ENCODE results near the gene WDFY4.

The WDFY4 gene

GRCh38 chr10:48932831-48933664, 248.4 kb downstream of the WDFY4 start:
- H3K36me3 ChIP-seq (ENCODE audit: control insufficient read depth, insufficient read depth, low read length) = no peaks in the 10 kb centered on the region
- no peak overlapping the region for H3K4me3 ChIP-seq (ENCODE audit: low read depth, low read length)
- H3K9me3 ChIP-seq (ENCODE audit: control insufficient read depth, insufficient read depth, low read length) = no peaks in the 10 kb centered on the region
- H3K9ac ChIP-seq (ENCODE audit: low read depth, low read length) = no peak overlapping the region
- H3K27me3 ChIP-seq (ENCODE audit: control insufficient read depth, insufficient read depth, low read length) = no peaks in the 10 kb centered on the region
- peaks cover 2% of the 10 kb centered on the region for H3K4me1 ChIP-seq (ENCODE audit: control insufficient read depth, insufficient read depth, low read length)

- no peaks in the 10 kb centered on the region for H3K36me3 ChIP-seq (ENCODE audit: control insufficient read depth, insufficient read depth, low read length)
- no peaks in the 10 kb centered on the region for H3K27me3 ChIP-seq (ENCODE audit: control insufficient read depth, insufficient read depth, low read length)
- H3K4me1 ChIP-seq (ENCODE audit: control insufficient read depth, insufficient read depth, low read length) = peaks cover 2% of the 10 kb centered on the region
- no peak overlapping the region for H3K9ac ChIP-seq (ENCODE audit: low read depth, low read length)
- no peak overlapping the region for H3K4me3 ChIP-seq (ENCODE audit: low read depth, low read length)
- no peaks in the 10 kb centered on the region for H3K9me3 ChIP-seq (ENCODE audit: control insufficient read depth, insufficient read depth, low read length)
Observed at GRCh38 chr10:48934672-48935501, 250.2 kb downstream of the WDFY4 start.

DNA sequence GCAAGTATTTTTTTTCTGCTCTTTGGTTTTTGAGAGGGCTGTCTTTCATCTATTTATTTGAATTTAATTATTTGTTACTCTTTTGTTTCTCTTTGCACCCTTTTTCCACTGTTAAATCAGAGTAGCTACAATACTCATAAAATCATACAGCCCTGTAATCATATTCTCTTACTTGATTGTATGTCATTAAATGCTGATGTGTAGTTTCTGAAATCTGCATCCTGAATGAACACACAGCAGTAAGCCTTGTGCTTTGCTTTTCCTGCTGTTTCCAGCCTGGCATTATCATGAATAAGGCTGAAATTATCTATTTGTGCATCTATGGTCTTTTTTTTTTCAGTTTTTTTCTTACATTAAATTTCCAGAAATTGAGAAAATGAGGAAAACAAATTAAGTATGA, 250.9 kb downstream of the WDFY4 start:
- no peaks in the 10 kb centered on the region for H3K27me3 ChIP-seq (ENCODE audit: control insufficient read depth, insufficient read depth, low read length)
- peaks cover 2% of the 10 kb centered on the region for H3K4me1 ChIP-seq (ENCODE audit: control insufficient read depth, insufficient read depth, low read length)
- no peaks in the 10 kb centered on the region for H3K36me3 ChIP-seq (ENCODE audit: control insufficient read depth, insufficient read depth, low read length)
- no peaks in the 10 kb centered on the region for H3K9me3 ChIP-seq (ENCODE audit: control insufficient read depth, insufficient read depth, low read length)
- H3K4me3 ChIP-seq (ENCODE audit: low read depth, low read length) = no peak overlapping the region
- H3K9ac ChIP-seq (ENCODE audit: low read depth, low read length) = no peak overlapping the region

GRCh38 chr10:48937796-48938195, 253.1 kb downstream of the WDFY4 start:
- Histone ChIP-seq H3K9ac (ENCODE audit: low read depth, low read length) (no peak overlapping the region), H3K4me3 (ENCODE audit: low read depth, low read length) (no peak overlapping the region), H3K4me1 (ENCODE audit: control insufficient read depth, insufficient read depth, low read length) (no peaks in the 10 kb centered on the region), H3K36me3 (ENCODE audit: control insufficient read depth, insufficient read depth, low read length) (no peaks in the 10 kb centered on the region), H3K27me3 (ENCODE audit: control insufficient read depth, insufficient read depth, low read length) (no peaks in the 10 kb centered on the region), H3K9me3 (ENCODE audit: control insufficient read depth, insufficient read depth, low read length) (no peaks in the 10 kb centered on the region)

- no peaks in the 10 kb centered on the region for H3K9me3 ChIP-seq (ENCODE audit: control insufficient read depth, insufficient read depth, low read length)
- no peaks in the 10 kb centered on the region for H3K4me1 ChIP-seq (ENCODE audit: control insufficient read depth, insufficient read depth, low read length)
- no peaks in the 10 kb centered on the region for H3K36me3 ChIP-seq (ENCODE audit: control insufficient read depth, insufficient read depth, low read length)
- H3K9ac ChIP-seq (ENCODE audit: low read depth, low read length) = no peak overlapping the region
- H3K4me3 ChIP-seq (ENCODE audit: low read depth, low read length) = no peak overlapping the region
- H3K27me3 ChIP-seq (ENCODE audit: control insufficient read depth, insufficient read depth, low read length) = no peaks in the 10 kb centered on the region
Observed at GRCh38 chr10:48938281-48938680, 253.6 kb downstream of the WDFY4 start.

- Histone ChIP-seq H3K4me1 (ENCODE audit: control insufficient read depth, insufficient read depth, low read length) (no peaks in the 10 kb centered on the region), H3K4me3 (ENCODE audit: low read depth, low read length) (no peak overlapping the region), H3K27me3 (ENCODE audit: control insufficient read depth, insufficient read depth, low read length) (no peaks in the 10 kb centered on the region), H3K9me3 (ENCODE audit: control insufficient read depth, insufficient read depth, low read length) (no peaks in the 10 kb centered on the region), H3K36me3 (ENCODE audit: control insufficient read depth, insufficient read depth, low read length) (no peaks in the 10 kb centered on the region), H3K9ac (ENCODE audit: low read depth, low read length) (no peak overlapping the region)
Observed at GRCh38 chr10:48938990-48939536, 254.4 kb downstream of the WDFY4 start.

GRCh38 chr10:48939790-48940325, 255.2 kb downstream of the WDFY4 start, which contains the start of gene LRRC18:
Gene LRRC18, minus strand, starts transcription at chr10:48939840. Its CDS starts 25,685 bp downstream, at chr10:48914155.
- no peaks in the 10 kb centered on the region for H3K27me3 ChIP-seq (ENCODE audit: control insufficient read depth, insufficient read depth, low read length)
- no peaks in the 10 kb centered on the region for H3K36me3 ChIP-seq (ENCODE audit: control insufficient read depth, insufficient read depth, low read length)
- no peak within 1 kb of the TSS for H3K9ac ChIP-seq (ENCODE audit: low read depth, low read length)
- no peaks in the 10 kb centered on the region for H3K9me3 ChIP-seq (ENCODE audit: control insufficient read depth, insufficient read depth, low read length)
- H3K4me3 ChIP-seq (ENCODE audit: low read depth, low read length) = no peak within 1 kb of the TSS
- H3K4me1 ChIP-seq (ENCODE audit: control insufficient read depth, insufficient read depth, low read length) = no peaks in the 10 kb centered on the region

- Histone ChIP-seq H3K36me3 (ENCODE audit: control insufficient read depth, insufficient read depth, low read length) (no peaks in the 10 kb centered on the region), H3K4me1 (ENCODE audit: control insufficient read depth, insufficient read depth, low read length) (no peaks in the 10 kb centered on the region), H3K27me3 (ENCODE audit: control insufficient read depth, insufficient read depth, low read length) (no peaks in the 10 kb centered on the region), H3K9me3 (ENCODE audit: control insufficient read depth, insufficient read depth, low read length) (no peaks in the 10 kb centered on the region), H3K9ac (ENCODE audit: low read depth, low read length) (no peak overlapping the region), H3K4me3 (ENCODE audit: low read depth, low read length) (no peak overlapping the region)
Observed at GRCh38 chr10:48940372-48940771, 255.7 kb downstream of the WDFY4 start.

- Histone ChIP-seq H3K4me3 (ENCODE audit: low read depth, low read length) (no peak overlapping the region), H3K9ac (ENCODE audit: low read depth, low read length) (no peak overlapping the region), H3K27me3 (ENCODE audit: control insufficient read depth, insufficient read depth, low read length) (no peaks in the 10 kb centered on the region), H3K9me3 (ENCODE audit: control insufficient read depth, insufficient read depth, low read length) (no peaks in the 10 kb centered on the region), H3K4me1 (ENCODE audit: control insufficient read depth, insufficient read depth, low read length) (no peaks in the 10 kb centered on the region), H3K36me3 (ENCODE audit: control insufficient read depth, insufficient read depth, low read length) (no peaks in the 10 kb centered on the region)
Observed at GRCh38 chr10:48940958-48941357, 256.3 kb downstream of the WDFY4 start.

DNA sequence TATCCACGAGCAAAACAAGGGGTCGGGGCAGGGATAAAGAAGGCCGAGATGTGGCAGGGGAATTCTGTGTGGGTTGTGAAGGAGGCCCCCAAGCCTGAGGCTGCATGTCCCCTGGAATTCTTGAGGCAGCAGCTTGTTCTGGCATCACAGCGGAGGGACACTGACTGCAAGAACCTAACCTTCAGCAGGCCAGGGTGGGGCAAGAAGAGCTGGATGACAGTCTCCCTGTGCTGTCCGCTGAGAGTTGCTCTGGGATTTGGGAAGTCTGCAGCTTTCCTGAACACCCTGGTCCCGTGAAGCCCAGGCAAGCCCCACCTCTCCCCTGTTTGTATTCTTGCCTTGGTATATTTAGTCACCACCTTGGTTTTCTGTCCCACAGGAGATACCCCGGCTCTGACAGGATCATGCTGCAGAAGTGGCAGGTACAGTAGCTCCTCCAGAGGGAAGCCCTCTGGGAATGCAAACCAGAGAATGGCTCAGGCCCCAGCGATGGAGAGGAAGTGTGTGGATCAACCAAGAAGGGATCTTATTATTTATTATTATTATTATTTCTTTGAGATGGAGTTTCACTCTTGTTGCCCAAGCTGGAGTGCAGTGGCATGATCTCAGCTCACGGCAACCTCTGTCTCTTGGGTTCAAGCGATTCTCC, 256.9 kb downstream of the WDFY4 start:
- H3K9me3 ChIP-seq (ENCODE audit: control insufficient read depth, insufficient read depth, low read length) = no peaks in the 10 kb centered on the region
- H3K4me1 ChIP-seq (ENCODE audit: control insufficient read depth, insufficient read depth, low read length) = no peaks in the 10 kb centered on the region
- H3K36me3 ChIP-seq (ENCODE audit: control insufficient read depth, insufficient read depth, low read length) = no peaks in the 10 kb centered on the region
- H3K9ac ChIP-seq (ENCODE audit: low read depth, low read length) = no peak overlapping the region
- H3K27me3 ChIP-seq (ENCODE audit: control insufficient read depth, insufficient read depth, low read length) = no peaks in the 10 kb centered on the region
- H3K4me3 ChIP-seq (ENCODE audit: low read depth, low read length) = no peak overlapping the region

- Histone ChIP-seq H3K4me1 (ENCODE audit: control insufficient read depth, insufficient read depth, low read length) (no peaks in the 10 kb centered on the region), H3K27me3 (ENCODE audit: control insufficient read depth, insufficient read depth, low read length) (no peaks in the 10 kb centered on the region), H3K9ac (ENCODE audit: low read depth, low read length) (no peak overlapping the region), H3K4me3 (ENCODE audit: low read depth, low read length) (no peak overlapping the region), H3K9me3 (ENCODE audit: control insufficient read depth, insufficient read depth, low read length) (no peaks in the 10 kb centered on the region), H3K36me3 (ENCODE audit: control insufficient read depth, insufficient read depth, low read length) (no peaks in the 10 kb centered on the region)
Observed at GRCh38 chr10:48943096-48943495, 258.4 kb downstream of the WDFY4 start.

Measured in iPS-15b (cell line).